RKO (cell line): ENCODE data around the gene HLA-DMB.

Experiments
- DNase-seq: peaks from one replicate; pipeline ENCODE4 v3.0.0-alpha.2; 2016; ENCODE audit warnings: low spot score

HLA-DMB gene

GRCh38 chr6:32906539-32906938 lies 34.3 kb downstream of the HLA-DMB start:
- peak; percentile 18 for DNase-seq

DNA sequence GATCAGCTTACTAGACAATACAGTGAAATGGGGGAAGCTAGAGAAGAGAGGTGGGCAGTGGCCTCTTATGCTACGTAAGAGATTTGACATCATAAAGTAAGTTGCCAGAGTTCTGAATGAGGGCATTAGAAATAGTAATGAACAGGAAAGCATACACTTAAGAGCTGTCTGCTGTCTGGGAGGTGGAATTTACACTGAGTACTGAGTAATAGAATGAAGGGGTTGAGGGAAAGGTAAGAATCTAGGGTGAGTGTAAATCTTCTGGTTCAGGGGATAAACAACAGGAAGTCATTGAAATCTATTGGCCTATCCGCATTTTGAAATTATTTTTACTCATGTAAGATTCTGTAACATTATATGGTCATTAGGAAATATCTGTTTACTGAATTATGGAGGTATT lies 35.8 kb downstream of the HLA-DMB start:
- no peak for DNase-seq

- DNase-seq = no peak
Observed at GRCh38 chr6:32903952-32904351, 36.9 kb downstream of the HLA-DMB start.

- no peak for DNase-seq
Observed at GRCh38 chr6:32895006-32895345, 45.9 kb downstream of the HLA-DMB start.

DNA sequence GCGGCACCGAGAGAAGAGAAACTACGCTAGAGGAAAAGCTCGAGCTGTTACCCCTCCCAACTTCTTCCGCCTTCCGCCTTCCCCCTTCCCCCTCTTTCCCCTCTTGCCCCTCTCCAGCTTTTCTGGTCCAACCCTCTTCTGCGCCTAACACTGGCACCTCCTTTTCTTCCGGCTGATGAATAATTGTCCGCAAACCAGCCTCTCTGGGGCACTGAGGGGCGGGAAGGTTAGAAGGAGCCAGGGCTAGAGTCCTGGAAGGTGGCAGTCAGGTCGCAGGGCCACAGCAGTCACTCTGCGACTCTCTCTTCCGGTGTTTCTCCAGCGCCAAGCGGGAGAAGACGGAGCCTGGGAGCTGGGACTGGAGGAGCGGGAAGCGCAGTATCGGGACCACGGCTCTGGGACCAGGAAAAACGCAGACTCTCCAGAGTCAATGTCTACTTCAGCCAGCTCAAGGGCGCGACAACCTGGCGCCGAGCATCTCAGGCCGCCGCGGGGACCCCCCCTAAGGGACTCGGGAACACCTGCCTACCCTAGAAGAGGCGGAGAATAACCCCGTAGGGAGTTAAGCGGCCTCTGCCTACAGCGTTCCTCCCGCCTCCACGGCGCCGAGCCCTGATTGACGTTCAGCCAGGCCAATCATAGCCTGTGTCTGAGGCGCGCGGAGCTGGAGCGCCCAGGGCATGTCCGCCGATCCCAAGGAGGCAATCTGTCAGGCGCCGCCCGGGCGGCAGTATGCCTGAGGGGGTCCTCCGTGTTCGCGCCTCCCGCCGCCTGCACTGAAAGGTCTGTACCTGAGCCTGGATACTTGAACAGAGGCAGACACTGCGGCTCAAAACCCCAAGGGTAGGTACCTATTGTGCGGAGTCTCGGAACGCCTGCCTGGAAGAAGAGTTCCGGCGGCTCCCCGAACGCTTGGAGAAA lies 46.5 kb downstream of the HLA-DMB start:
- DNase-seq = peak; percentile 90

- no peak for DNase-seq
Observed at GRCh38 chr6:32890831-32891230, 50.0 kb downstream of the HLA-DMB start.

DNA sequence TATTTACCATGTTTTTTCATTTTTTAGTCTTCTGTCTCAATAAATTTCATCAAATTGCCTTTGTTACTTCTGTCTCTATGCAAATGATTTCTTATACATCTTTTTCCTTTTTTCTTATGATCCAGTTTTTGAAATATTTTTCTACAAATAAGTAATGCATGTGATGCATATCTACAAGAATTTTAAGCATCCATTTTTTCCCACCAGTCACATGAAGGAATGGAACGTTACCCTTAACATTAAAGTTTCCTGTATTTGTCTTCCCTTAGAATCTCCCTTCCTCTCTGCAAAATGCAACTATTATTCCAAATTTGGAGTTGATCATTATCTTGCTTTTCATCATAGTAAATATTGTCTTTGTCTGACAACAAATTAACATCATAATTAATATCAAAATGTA lies 51.3 kb downstream of the HLA-DMB start:
- no peak for DNase-seq

DNA sequence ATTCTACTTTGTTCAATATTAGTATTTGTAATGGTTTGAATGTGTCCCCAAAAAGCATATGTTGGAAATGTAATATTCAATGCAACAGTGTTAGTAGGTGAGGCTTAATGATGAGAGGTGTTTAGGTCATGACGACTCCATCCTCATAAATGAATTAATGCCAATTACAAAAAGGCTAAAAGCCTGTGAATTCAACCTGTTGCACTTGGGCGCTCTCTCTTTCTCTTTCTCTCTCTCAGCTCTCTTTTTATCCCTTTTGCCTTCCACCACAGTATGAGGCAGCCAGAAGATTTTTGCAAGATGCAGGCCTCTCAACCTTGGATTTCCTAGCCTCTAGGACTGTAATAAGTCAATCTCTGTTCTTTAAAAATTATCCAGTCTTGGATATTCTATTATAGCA lies 52.3 kb downstream of the HLA-DMB start:
- DNase-seq = no peak

GRCh38 chr6:32887616-32888015 lies 53.2 kb downstream of the HLA-DMB start:
- no peak for DNase-seq

- peak; percentile 69 for DNase-seq
Observed at GRCh38 chr6:32886681-32887383, 54.0 kb downstream of the HLA-DMB start.

GRCh38 chr6:32885698-32886286 lies 55.0 kb downstream of the HLA-DMB start:
- peak; percentile 83 for DNase-seq
